NCI-H345 treated with DMSO at 0.1 percent for 48 hours (cell line): Measurements from ENCODE around the gene TANK.
"Not testable (repeated sequence)": the region's sequence is repeated elsewhere in the genome, so short reads cannot be mapped to it uniquely, and the experiment has no call there.

Experiments
- DNase-seq: peaks from one replicate; lab custom pipeline; 2025; ENCODE audit not compliant: unreplicated experiment; lab: John Stamatoyannopoulos, UW

The TANK gene

DNA sequence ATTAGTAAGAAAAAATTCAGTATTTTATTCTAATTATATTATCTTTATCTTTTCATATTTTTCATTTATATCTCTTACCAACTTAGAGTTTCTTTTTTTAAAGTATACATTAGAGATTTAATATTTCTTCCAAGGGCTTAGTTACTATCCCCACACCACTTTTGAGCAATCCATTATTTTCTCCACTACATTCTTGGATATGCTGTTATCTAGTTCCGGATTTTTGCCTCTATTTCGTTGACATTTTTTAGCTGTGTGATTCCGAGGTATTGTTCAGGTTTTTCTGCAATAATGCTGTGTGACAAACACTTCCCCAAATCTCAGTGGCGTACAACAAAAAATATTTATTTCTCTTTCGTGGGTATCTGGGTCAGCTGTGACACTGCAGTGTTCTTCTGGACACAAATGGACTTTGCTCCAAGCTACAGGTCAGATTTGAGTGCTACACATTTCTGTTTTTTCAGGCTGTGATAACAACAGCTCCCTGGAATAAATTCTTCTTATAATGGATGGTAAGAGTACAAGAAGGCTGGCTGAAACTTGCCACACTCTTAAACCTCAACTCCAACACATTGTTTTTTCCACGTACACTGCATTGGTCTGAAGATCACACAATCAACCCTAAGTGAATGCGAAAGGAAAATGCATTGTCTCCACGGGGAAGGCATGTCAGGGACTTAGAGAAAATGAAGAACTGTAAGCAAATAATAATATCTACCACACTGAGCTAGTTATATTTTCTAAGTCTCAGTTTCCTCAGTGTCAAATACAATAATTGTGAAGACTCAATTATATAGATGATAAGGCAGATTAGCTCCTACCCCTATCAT, 97.1 kb downstream of the TANK start:
- no peak for DNase-seq

DNA sequence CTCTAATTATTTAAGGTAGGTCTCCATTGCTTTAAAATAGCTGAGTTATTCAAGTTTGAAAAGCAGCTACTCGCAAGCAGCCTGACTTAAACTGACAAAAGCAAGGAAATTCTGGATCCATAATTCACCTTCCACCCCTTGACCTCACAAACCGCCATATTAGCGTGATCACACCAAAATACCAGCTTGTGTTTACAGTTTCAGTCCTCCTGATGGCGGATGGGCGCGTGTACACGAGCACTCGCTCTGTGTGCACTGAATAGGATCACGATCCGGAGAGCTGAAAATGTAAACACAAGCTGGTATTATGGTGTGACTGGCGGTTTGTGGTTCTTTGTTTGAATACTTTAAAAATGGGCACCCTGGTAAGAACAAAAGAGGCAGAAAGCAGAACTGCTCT, 105.6 kb downstream of the TANK start:
- DNase-seq, result peak; percentile 53

DNA sequence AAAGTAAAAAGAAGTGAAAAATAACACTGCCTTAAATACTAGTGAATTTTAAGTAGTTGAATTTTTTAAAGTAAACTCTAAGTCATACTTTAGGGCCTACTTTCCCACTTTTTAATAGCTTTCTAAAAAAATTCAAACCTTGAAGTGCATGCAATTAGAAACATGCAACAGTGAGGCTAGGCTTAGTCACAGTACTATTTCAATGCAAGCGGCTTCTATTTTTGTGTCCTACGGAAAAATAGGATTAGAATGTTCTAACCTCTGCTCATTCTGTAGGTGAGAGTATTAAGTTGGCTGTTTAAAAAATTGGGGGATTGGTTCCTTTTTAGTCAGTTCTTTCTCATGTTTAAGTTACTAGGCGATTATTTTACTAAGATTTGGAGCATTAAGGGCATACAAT, 108.9 kb downstream of the TANK start:
- no peak for DNase-seq

DNA sequence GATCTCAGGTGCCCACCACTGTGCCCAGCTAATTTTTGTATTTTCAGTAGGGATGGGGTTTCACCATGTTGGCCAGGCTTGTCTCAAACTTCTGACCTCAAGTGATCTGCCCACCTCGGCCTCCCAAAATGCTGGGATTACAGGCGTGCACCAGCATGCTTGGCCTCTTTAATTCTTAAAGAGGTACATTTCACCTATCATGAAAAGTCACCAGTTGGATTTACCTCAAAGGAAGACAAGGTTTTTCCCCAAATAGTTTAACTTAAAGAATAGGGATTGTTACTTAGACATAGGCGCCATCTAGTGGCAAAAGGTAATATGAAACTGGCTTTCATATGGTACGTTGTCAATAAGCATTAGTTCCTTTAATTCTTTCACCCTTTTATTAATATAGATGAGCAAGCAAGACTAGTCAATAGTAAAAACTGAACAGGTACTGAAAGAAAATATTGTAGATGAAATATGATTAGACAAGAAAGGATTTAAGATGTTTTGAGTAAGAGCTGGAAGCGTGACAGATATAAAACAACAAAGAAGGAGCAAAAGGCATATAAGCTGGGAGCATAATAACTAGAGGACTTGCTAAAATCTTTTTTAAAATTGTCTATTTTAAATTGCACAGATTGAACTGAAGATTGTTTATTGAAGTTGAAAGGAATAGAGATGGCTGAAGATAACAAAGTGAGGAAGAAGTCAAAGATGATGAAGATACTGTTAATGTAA, 113.0 kb downstream of the TANK start:
- DNase-seq, result peak; percentile 48

DNA sequence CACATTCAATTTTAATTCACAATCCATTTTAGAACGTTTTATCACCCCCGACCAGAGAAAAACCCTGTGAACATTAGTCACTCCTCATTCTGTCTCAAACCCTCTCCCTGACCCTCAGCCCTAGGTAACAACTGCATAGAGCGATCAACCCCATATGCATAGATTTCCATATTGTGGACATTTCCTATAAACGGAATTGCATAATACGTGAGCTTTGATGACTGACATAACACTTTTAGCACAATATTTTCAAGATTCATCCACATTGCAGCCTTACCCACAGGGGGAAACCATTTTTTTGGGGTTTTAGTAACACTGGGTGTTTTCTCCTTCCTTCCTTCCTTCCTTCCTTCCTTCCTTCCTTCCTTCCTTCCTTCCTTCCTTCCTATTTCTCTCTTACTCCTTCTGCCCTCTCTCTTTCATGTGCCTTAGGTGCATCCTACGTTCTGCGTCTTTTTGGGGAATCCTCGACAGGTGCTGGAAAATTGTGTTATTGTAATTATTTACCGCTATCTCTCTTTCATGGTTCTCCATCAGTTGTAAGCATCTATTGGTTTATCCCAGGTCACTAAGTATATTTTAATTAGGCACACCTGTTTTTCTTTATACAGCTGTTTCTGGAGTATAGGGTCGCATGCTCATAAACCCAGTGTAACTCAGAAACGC, 118.5 kb downstream of the TANK start:
- DNase-seq, result not testable (repeated sequence)

DNA sequence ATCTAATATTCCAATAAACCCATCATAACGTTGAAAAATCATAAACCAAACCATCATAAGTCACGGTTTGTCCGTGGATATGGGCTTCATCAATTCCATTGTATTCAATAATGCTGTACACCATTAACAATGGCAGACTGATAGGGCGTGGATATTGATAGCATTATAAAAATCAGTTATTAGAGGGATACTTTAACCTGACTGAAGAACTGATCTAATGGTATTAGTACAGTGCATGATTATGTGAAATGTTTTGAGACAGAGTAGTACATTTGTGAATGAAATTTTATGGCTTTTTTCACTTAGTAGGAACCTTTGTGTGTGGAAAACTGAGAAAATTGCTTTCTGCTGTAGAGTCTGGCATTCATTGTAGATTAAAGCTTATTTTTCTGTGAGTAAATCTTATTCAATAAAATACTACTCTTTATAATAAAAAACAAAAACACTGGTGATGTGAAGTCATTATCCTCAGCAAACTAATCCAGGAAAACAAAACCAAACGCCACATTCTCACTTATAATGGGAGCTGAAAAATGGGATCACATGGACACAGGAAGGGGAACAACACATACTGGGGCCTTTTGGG, 119.1 kb downstream of the TANK start:
- DNase-seq, result not testable (repeated sequence)

DNA sequence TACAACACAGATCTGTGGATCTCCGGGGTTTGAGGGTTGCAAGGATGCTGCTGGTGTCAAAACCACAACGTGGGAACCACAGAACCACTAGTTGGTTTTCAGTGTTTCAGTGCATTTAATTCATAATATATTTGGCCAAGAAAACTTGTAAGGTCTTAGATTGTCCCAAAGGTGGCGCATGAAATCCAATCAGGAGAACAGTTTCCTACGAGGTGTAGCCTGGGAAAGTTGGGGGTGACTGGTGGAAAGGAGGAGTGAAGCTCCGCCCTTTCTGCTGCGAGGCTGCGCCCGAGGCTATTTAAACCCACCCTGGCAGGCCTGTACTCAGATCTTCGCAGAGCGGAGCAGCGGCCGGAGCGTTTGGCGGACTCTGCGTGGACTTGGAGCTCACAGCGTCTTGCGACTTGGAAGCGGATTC, 120.7 kb downstream of the TANK start:
- DNase-seq, result not testable (repeated sequence)

DNA sequence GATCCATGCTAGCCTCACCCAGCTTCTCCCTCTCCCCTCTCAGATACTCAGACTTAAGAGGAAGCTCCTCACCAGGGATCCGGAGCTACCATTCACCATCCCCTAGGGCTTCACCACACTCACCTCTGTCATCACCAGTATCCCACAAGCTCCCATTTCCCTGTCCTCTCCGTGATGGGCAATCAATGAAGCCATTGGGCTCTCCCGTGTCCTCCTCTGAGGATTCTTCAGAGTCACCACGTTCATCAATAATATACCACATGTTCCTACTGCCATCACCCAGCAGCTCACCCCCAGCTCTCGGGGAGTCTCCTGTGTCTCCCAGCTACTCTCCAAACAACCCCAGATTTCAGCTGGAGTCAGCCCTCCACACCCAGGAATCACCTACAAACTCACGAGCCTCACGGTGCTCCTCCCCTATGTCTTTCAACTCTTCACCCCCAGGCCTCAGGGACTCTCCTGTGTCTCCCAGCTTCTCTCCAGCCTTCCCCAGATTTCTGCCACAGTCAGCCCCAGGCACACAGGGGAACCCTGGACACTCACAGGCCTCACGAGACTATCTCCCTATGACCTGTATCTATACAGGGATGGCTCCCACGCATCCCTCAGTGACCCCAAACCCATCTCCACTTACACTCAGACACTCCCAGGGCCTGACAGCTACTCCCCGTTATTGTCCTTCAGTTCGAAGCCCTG, 121.5 kb downstream of the TANK start:
- DNase-seq, result not testable (repeated sequence)

DNA sequence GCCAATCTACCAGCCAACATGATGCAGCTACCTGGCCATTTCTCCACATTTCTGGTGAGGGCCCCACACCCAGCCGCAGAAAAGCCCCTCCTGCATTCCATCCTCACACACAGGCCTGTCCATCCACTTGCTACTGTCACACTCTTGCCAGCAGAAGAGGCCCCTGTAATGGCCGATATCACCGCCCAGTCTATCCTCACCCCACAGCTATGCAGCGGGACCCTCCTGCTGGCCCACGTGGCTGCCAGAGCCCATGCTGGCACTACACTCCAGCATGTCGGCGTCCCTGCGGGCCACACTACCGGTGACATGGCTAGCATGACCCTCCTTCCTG, 122.0 kb downstream of the TANK start:
- DNase-seq, result not testable (repeated sequence)

DNA sequence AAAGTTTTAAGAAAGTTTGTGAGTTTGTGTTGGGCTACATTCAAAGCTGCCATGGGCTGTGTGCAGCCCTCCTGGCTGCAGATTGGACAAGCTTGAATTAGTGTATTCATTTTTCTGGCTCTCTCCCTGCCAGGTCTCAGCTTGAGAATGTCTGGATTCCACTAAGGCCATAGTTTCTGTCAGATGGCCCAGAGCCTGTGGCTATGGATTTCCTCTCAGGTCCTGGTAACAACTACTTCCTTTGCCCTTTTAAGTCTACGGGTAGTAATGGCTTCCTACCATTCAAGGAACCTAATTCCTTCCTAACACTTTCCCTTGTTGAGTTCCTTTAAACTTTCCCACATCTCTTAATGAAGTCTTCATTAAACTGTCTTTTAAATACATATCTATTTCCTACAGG, 123.7 kb downstream of the TANK start:
- no peak for DNase-seq
